A549 (cell line): Measurements from ENCODE around the gene DDX41. TPM values are rescaled to one million over a fixed set of nuclear protein-coding genes. Genes with fewer than 3 reads are reported as not detected.

Source experiments
- CEBPB ChIP-seq, 2 experiments: fragments of >200 bp in 1 of 2; sonication (Bioruptor Twin) in 1 of 2; formaldehyde crosslinking in 1 of 2; IDR thresholded peaks; 2 replicates each; pipeline ENCODE4 v1.6.1; 2012 to 2016
- CHD2 ChIP-seq: fragments of 150-350 bp; IDR thresholded peaks from 2 replicates; pipeline ENCODE4 v1.6.1; 2014; ENCODE audit warnings: low read length; ENCODE audit not compliant: partially characterized antibody
- CHD4 ChIP-seq: fragments of 200-600 bp; sonication (generic); IDR thresholded peaks from 2 replicates; pipeline ENCODE4 v1.6.1; 2016; ENCODE audit warnings: antibody characterized with exemption, mild to moderate bottlenecking, borderline replicate concordance
- EHF ChIP-seq: fragments of 250-450 bp; sonication (Bioruptor Pico); IDR thresholded peaks from 2 replicates; pipeline ENCODE4 v1.5.0; 2020; ENCODE audit warnings: mild to moderate bottlenecking
- EHMT2 ChIP-seq: fragments of 200-600 bp; sonication (generic); IDR thresholded peaks from 2 replicates; pipeline ENCODE4 v1.6.1; 2016; ENCODE audit warnings: antibody characterized with exemption, low read depth, mild to moderate bottlenecking, moderate library complexity
- GATA3 ChIP-seq: IDR thresholded peaks from 2 replicates; pipeline ENCODE4 v1.6.1; 2012; ENCODE audit warnings: borderline replicate concordance
- HDAC2 ChIP-seq: fragments of 200-600 bp; sonication (generic); IDR thresholded peaks from 2 replicates; pipeline ENCODE4 v1.6.1; 2016
- HOXA7 ChIP-seq: fragments of 250-450 bp; sonication (Bioruptor Pico); IDR thresholded peaks from 2 replicates; pipeline ENCODE4 v1.5.0; 2020; ENCODE audit warnings: mild to moderate bottlenecking, moderate library complexity
- HOXB5 ChIP-seq: fragments of 250-450 bp; sonication (Bioruptor Pico); IDR thresholded peaks from 2 replicates; pipeline ENCODE4 v1.5.0; 2020; ENCODE audit warnings: mild to moderate bottlenecking, moderate library complexity
- JUN ChIP-seq, 2 experiments: fragments of >200 bp; sonication (Bioruptor Twin); formaldehyde crosslinking; IDR thresholded peaks; 2 replicates in 1 of 2; 3 replicates in 1 of 2; pipeline ENCODE4 v1.6.1; 2016 to 2017
- KDM1A ChIP-seq: fragments of 200-600 bp; sonication (generic); IDR thresholded peaks from 2 replicates; pipeline ENCODE4 v1.6.1; 2016; ENCODE audit warnings: low read depth, mild to moderate bottlenecking
- KDM5A ChIP-seq: fragments of 200-600 bp; sonication (generic); IDR thresholded peaks from 2 replicates; pipeline ENCODE4 v1.6.1; 2016; ENCODE audit warnings: antibody characterized with exemption, mild to moderate bottlenecking
- NR3C1 ChIP-seq: fragments of >200 bp; sonication (Bioruptor Twin); formaldehyde crosslinking; IDR thresholded peaks from 3 replicates; pipeline ENCODE4 v1.6.1; 2017
- PBX3 ChIP-seq: IDR thresholded peaks from 2 replicates; pipeline ENCODE4 v1.6.1; 2012
- POLR2A ChIP-seq: IDR thresholded peaks from 2 replicates; pipeline ENCODE4 v1.6.1; 2012; ENCODE audit warnings: mild to moderate bottlenecking, low read length
- RFX5 ChIP-seq: fragments of 450-650 bp; IDR thresholded peaks from 2 replicates; pipeline ENCODE4 v1.7.1; 2014; ENCODE audit warnings: antibody characterized with exemption, mild to moderate bottlenecking, moderate library complexity
- USF2 ChIP-seq: fragments of 450-650 bp; IDR thresholded peaks from 2 replicates; pipeline ENCODE4 v1.6.1; 2014; ENCODE audit warnings: antibody characterized with exemption
- ZSCAN20 ChIP-seq: fragments of 250-450 bp; sonication (Bioruptor Pico); IDR thresholded peaks from 2 replicates; pipeline ENCODE4 v1.8.0; 2022; ENCODE audit warnings: mild to moderate bottlenecking, moderate library complexity
- polyA plus RNA-seq, 4 experiments: library from polyadenylated mRNA; depleted of rRNA in 3 of 4; stranded (reverse); fragments of >200 nt; fragmentation: RNase III in 1 of 4; extraction: RNeasy Plus Mini Kit Qiagen cat#74134 plus additional on column Dnase treatment in 1 of 4; gene quantifications; 2 replicates in 3 of 4; 3 replicates in 1 of 4; pipeline ENCODE4 v1.2.3, GENCODE V29; 2011 to 2017
- TF ChIP-seq, protein P1 (sequence below): fragments of 200-600 bp; sonication (generic); IDR thresholded peaks from 2 replicates; pipeline ENCODE4 v1.6.1; 2016; ENCODE audit warnings: antibody characterized with exemption, mild to moderate bottlenecking, moderate library complexity
- TF ChIP-seq, protein P2 (sequence below): IDR thresholded peaks from 2 replicates; pipeline ENCODE4 v1.6.1; 2012; ENCODE audit warnings: low read depth, borderline replicate concordance
- TF ChIP-seq, protein P3 (sequence below): IDR thresholded peaks from 2 replicates; pipeline ENCODE4 v1.6.1; 2012
- TF ChIP-seq, protein P4 (sequence below): fragments of >200 bp; sonication (Bioruptor Twin); formaldehyde crosslinking; IDR thresholded peaks from 3 replicates; pipeline ENCODE4 v1.6.1; 2016

Gene DDX41
- polyA plus RNA-seq, 2 of the 4 experiments (the other 2 are of a cell fraction) = 90.7 to 172 TPM

- TF ChIP-seq, protein P1, sequence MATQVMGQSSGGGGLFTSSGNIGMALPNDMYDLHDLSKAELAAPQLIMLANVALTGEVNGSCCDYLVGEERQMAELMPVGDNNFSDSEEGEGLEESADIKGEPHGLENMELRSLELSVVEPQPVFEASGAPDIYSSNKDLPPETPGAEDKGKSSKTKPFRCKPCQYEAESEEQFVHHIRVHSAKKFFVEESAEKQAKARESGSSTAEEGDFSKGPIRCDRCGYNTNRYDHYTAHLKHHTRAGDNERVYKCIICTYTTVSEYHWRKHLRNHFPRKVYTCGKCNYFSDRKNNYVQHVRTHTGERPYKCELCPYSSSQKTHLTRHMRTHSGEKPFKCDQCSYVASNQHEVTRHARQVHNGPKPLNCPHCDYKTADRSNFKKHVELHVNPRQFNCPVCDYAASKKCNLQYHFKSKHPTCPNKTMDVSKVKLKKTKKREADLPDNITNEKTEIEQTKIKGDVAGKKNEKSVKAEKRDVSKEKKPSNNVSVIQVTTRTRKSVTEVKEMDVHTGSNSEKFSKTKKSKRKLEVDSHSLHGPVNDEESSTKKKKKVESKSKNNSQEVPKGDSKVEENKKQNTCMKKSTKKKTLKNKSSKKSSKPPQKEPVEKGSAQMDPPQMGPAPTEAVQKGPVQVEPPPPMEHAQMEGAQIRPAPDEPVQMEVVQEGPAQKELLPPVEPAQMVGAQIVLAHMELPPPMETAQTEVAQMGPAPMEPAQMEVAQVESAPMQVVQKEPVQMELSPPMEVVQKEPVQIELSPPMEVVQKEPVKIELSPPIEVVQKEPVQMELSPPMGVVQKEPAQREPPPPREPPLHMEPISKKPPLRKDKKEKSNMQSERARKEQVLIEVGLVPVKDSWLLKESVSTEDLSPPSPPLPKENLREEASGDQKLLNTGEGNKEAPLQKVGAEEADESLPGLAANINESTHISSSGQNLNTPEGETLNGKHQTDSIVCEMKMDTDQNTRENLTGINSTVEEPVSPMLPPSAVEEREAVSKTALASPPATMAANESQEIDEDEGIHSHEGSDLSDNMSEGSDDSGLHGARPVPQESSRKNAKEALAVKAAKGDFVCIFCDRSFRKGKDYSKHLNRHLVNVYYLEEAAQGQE = no peak
- TF ChIP-seq ZSCAN20 (CRISPR knock-in tag) (no peak), PBX3 (0 out of 2 replicates have a peak, but pooled peaks have one; percentile 36), POLR2A (peak; percentile 91), HDAC2 (peak; percentile 99), GATA3 (0 out of 2 replicates have a peak, but pooled peaks have one; percentile 23), JUN (IDR thresholded peaks at IDR 0.05) (peak; percentile 81 to 83; a peak in 4 of 5 replicates), USF2 (no peak), CHD2 (no peak), KDM5A (no peak), NR3C1 (no peak), EHF (no peak), KDM1A (peak; percentile 100), CEBPB (IDR thresholded peaks at IDR 0.05) (no peak), EHMT2 (no peak), CHD4 (peak; percentile 99), HOXB5 (CRISPR knock-in tag) (no peak), RFX5 (no peak), HOXA7 (CRISPR knock-in tag) (no peak)
- TF ChIP-seq, protein P2, sequence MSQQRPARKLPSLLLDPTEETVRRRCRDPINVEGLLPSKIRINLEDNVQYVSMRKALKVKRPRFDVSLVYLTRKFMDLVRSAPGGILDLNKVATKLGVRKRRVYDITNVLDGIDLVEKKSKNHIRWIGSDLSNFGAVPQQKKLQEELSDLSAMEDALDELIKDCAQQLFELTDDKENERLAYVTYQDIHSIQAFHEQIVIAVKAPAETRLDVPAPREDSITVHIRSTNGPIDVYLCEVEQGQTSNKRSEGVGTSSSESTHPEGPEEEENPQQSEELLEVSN = peak; percentile 31; the same call in 1 of the 2 replicates
- TF ChIP-seq, protein P3, sequence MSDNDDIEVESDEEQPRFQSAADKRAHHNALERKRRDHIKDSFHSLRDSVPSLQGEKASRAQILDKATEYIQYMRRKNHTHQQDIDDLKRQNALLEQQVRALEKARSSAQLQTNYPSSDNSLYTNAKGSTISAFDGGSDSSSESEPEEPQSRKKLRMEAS = peak; percentile 40; the same call in 1 of the 2 replicates
- TF ChIP-seq, protein P4, sequence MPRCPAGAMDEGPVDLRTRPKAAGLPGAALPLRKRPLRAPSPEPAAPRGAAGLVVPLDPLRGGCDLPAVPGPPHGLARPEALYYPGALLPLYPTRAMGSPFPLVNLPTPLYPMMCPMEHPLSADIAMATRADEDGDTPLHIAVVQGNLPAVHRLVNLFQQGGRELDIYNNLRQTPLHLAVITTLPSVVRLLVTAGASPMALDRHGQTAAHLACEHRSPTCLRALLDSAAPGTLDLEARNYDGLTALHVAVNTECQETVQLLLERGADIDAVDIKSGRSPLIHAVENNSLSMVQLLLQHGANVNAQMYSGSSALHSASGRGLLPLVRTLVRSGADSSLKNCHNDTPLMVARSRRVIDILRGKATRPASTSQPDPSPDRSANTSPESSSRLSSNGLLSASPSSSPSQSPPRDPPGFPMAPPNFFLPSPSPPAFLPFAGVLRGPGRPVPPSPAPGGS = peak; percentile 93
Measured at GRCh38 chr5:177497292-177498012, 19.3 kb downstream of the DDX41 start, which contains the start of gene PDLIM7 (continued).
